Activated naive CD8-positive, alpha-beta T cell treated with anti-CD3 and anti-CD28 coated beads, Interleukin-2, amount 50 U/mL, for 16 hours (primary cell): ENCODE data around the gene EVL.
A peak's percentile ranks its signal among the peaks of the same experiment; 100 is the strongest.
"Not testable (repeated sequence)": the region's sequence is repeated elsewhere in the genome, so short reads cannot be mapped to it uniquely, and the experiment has no call there.

Experiments used
- DNase-seq: peaks from one replicate; pipeline ENCODE4 v3.0.0-alpha.2; 2020; ENCODE audit warnings: low read depth, low spot score

The EVL gene

DNA sequence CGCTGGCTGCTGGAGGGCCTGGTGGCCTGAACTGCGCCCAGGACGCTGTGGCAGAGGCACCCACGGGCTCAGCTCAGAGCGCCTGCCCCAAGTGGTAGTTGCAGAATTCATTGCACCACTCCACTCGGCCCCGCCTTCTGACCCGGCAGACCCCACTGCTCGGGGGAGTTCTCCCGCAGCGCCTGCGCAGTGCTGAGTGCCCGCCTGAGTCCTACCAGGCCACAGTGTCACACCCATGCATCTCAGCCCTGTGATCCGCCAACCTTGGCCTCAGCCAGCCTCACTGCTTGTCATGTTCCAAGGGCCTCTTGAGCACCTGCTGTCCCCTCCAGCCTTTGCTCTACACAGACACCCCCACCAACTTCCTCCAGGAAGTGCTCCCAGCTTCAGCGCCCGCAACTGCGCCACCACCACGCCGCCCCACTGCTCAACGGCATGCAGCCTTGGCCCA, 82.0 kb downstream of the EVL start:
- peak; percentile 46 for DNase-seq

DNA sequence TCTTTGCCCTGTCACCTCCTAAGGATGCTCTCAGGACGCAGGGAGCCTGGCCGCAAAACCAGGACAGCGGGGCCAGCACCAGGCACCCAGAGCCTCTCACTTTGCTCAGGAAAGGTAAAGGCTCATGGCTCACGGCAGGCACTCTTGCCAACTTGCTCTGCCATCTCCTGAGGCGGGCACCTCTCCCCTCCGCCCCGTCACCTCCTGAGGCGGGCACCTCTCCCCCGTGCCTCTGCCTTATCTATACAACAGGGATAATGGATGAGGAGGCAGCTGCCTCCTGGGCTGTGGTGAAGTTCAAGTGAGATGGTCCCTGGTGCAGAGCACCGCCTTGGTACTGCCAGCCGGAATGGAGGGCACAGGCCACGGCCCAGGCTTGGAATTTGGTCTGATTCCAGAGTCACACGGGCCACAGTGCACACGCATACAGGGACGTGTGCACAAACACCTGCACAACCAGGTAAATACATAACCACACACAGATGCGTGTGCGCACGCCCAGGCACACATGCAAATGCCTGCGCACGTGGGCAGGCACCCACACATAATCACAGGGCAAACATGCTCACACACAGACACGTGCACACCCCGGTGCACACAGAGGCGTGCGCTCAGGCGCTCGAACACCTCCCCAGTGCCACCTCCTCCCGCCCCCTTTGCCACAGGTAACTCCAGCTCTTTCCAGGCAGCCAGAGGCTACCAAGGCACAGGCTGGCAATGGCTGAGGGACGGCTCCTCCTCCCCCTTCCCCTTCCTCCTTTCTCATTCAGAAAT, 82.7 kb downstream of the EVL start:
- no peak for DNase-seq

DNA sequence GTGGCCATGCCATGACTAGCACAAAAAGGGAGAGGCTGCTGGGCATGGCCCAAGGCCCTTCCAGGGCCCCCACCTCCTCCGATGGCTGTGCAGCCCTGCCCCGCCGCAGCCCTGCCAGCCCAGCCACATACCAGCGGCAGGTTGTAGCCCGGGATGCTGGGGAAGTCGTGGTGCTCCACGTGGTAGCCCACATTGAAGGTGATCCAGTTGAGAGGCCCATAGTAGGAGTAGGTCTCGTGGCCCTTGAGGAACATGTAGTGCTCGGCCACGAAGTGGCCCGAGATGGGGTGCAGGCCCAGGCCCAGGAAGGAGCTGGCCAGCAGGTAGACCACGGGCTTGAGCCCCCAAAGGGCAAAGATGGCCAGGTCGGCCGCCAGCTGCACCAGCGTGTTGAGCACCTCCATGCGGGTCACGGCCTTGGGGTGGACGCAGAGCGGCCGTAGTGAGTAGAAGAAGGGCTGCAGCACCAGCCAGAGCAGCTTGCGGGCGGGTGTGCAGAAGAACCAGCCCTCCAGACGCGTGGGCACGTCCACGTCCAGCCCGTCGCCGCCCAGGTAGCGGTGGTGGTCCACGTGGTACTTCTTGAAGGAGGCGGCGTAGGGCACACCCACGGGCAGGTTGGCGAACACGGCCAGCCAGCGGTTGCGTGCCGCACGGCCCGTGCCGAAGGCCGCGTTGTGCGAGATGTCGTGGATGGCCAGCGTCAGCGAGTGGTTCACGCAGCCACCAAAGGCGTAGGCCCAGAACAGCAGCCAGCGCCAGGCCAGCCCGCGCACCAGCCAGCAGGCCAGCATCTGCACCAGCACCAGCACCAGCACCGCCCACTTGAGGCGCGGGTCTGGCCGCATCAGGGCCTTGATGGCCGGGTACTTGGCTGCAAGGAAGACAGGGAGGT, 83.9 kb downstream of the EVL start:
- no peak for DNase-seq

DNA sequence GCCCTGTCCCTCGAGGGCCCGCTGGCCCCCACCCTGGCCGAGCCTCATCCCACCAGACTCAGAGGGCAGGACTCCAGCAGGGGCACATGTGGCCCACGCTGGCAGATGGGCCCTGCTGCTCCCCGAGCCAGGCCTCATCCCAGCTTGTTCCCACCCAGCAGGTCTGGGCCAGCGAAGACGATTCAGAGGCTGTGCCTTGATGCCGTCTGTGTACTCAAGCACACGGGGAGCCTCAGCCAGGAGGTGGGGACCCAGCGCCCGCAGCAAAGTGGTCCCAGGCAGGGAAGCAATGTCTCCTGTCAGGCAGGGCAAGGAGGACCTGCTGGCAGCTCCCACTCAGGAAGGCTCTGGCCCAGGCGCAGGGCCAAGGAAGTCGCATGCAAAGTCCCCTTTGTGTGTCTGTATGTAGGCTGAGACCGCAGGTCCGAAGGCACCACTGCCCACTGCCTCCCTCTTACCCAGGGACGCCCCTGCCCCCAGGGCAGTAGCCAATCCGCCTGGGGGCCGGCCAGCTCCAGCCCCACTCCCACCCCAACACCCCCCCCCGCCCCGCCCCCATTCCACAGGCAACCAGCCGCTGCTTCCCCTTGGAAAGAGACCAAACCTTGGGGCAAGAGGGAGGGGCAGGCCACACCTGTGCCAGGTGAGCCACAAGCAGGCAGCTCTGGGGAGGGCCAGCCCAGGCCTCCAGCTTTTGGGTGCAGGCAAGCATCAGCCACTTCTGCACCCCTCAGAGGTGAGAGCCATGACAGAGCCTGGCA, 84.8 kb downstream of the EVL start:
- no peak for DNase-seq

DNA sequence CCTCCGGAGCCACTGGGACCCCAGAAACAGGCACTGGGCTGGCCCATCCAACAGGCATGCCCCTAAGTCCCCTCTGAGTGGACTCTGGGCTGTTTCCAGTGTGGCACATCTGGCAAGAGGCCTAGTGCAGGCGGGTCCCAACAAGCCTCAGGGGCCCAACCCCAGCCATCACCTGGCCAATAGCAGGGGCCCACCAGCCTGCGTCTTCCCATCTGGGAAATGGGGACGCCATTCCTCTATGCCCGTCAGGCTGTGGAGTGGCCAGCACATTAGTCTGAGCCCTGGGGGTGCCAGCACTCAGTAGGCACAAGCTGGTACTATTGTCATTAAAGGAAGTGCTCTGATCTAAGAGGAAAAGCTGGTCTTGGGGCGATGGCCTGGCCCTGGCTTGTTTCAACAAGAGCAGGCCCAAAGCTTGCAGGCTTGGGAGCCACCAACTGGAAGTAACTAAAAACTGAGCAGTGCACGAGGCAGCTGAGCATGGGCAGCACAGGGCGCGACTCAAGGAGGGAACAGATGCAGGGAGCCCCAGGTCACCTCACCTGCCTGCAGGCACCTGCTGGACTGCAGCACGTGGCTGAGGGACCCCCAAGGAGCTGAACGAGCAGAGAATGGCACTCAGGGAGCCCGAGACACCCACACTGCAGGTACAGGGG, 85.8 kb downstream of the EVL start:
- no peak for DNase-seq

DNA sequence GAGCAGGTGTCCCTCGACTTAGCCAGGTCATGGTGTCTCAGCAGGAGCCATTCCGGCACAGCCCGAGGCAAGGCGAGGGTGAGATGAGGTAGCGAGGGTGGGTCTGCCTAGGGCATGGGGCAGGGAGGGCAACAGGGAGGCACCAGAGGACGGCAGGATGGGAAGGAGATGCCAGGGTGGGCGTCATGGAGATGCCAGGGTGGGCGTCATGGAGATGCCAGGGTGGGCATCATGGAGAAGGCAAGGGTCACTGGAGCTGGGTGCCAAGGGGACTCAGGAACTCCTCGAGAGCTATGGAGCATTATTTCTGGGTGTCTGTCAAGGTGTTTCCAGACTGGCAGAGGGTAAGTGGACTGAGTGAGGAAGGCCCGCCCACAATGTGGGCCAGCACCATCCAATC, 86.9 kb downstream of the EVL start:
- DNase-seq, result no peak

DNA sequence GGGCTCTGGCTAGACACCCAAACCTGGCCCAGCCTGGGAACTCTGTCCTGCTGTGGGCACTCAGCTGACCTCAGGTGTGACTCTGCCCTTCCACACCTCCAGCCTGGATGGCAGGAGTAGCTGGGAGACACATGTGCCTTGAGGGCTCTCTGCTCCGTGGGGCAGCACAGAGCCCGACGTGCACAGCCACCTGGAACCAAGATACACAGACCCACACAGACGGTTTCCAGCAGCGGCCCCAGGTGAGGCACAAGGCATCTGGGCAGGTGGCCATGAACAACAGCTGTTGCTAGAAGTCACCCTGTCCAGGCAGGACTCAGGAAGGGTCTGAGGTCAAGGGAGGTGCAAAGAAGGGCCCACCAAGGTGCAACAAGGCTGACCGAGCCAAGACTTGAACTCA, 88.3 kb downstream of the EVL start:
- DNase-seq, result no peak

DNA sequence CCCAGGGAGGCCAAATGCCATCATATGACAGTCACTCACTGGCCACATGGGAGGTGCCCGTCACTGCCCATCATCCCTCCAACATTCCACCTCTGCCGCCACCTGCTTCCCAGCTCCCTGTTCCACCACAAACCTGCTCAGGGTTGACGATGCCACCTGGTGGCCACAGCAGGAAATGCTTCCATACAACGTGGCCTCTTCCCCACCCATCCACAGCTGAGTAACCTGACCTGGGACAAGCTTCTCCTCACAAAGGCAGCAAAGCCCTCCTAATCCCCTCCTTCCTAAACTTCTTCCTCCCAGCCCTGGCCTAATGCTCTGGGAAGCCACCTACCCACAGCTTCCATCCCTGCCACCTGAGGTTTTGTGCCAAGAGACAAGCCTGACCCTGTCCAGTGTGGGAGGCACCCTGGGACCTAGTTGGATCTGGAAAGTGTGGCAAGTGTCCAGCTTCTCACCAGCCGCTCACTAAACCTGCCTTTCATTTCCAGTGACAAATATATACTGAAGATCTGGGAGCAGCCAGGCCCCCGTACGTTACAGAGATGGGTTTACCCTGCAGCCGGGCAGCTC, 89.9 kb downstream of the EVL start:
- no peak for DNase-seq

DNA sequence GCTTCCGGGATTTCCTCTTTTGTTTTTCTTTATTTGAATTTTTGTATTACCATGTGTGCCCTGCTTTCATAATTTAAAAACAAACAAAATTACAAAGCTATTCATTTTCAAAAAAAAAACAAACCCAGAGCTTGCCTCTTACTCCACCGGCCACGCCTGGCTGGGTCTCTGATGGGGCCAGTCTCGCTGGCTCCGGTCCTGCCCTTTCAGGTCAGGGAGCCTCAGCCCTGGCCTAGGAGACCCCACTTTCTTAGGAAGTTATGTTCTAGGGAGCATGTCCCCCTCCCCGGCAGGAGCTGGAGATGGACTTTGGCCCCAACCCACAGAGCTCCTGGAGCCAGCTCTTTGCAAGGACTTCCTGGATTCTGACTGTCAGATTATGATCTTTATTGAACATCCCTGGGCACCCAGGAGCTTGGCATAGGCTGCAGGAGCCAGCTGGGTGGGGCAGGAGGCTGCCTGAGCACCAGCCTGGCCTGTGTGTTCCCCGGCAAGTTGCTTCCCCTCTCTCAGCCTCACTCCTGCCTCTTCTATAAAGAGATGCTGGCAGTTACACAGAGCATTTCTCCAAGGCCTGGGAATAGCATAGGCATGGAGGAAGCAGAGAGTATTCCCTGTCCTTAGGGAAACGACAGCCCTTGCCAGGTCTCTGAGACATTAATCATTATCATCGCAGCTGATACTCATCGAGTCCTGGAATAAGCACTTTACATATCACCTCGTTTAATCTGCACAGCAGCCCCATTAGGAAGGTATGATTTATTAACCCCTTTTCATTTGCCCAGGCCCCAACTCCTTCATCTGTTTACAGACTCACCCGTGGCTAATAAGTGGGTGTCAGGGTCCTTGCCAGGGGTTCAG, 90.8 kb downstream of the EVL start:
- DNase-seq, result no peak

DNA sequence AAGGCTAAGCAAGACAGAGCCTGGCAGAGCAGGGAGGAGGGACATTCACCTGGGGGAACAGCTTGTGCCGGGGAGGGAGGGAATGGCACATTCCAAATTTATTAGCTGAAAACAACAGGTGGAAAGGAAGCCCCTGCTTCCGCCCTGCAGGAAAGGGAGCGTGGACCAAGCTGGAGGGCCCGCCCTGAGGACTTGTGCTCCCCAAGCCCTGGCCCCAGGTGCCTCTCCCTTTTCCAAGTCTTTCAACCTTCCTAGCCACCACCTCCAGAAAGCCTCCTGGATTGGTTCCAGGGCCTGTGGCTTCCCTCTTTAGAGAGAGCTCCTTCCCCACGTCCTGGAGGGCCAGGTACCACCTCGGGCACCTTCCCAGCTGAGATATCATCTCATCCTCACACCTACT, 91.6 kb downstream of the EVL start:
- no peak for DNase-seq

DNA sequence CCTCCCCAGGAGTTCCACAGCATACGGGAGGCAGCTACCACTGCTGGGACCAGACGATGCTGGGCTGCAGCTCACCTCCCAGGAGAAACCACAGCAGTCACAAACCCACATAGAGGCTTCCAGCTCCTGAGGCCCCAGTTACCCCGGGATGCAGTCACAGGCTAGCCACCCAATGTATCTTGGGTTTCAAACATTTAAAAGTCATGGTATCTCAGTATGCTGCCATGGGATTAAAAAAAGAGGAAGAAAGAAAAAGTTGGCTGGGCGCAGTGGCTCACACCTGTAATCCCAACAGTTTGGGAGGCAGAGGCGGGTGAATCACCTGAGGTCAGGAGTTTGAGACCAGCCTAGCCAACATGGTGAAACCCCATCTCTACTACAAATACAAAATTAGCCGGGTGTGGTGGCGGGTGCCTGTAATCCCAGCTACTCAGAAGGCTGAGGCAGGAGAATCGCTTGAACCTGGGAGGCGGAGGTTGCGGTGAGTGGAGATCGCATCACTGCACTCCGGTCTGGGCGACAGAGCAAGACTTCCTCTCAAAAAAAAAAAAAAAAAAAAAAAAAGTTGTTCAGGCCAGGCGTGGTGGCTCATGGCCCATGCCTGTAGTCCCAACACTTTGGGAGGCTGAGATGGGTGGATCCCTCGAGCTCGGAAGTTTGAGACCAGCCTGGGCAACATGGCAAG, 92.5 kb downstream of the EVL start:
- DNase-seq, result not testable (repeated sequence)

DNA sequence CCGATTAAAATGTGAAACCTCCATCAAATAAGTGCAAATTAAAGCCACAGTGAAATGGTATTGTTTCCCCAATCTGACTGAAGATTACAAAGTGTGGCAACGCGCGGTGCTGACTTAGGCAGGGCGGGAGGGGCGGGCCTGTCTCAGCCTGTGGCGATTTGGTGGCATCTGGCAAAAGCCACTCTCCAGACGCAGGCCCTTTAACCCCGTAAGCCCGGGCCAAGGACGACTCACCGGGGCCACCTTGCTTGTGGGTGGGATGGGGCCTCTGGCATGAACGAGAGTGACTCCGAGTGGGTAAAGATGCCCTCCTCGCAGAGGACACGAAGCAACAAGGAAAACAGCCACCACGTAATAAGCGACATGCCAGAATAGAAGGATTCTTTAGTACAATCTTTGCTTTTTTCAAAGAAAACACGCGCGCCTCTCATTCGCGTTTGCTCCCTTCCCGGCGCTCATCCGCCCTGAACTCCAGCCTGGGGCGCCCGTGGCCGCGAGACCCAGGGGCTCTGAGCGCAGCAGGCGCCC, 93.4 kb downstream of the EVL start:
- DNase-seq, result no peak

DNA sequence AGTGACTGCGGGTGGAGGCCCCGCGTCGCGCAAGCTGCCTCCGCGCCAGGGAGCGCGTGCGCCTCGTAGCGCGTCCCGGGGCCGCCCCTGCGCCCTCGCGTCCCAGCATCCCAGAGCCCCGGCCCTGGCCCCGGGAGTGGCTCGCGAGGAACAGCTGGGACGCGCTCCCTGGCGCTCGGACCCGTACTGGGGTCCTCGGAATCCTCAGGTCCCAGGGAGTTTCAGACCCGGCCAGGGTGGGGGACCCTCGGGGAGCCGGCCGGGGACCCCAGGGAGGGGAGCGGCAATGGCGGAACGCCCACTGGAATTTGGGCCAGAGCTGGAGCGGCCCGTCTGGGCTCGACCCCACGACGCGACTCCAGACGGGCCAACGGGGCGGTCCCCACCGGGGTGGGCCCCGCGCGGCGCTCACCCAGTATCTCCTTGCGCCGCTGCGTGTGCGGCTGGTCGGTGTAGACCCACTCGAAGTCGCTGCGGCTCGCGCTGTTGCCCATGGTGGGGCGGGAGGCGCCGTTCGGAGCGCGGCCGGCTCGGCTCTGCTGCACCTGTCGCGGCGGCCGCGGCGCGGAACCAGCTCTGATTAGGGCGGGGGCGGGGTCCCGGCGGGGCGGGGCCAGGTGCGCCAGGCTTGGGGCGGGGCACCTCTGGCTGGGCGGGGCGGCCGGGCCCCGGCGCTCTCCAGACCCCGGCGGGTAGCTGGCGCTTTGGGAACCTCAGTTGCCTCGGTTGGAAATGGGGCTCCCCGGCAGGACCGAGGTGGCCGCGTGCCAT, 94.1 kb downstream of the EVL start, which contains the start of gene DEGS2:
Gene DEGS2 (minus strand): TSS at position 552 of the 771 bp plus-strand sequence. CDS start 58 bp downstream, at position 494.
- DNase-seq, result peak; percentile 36

DNA sequence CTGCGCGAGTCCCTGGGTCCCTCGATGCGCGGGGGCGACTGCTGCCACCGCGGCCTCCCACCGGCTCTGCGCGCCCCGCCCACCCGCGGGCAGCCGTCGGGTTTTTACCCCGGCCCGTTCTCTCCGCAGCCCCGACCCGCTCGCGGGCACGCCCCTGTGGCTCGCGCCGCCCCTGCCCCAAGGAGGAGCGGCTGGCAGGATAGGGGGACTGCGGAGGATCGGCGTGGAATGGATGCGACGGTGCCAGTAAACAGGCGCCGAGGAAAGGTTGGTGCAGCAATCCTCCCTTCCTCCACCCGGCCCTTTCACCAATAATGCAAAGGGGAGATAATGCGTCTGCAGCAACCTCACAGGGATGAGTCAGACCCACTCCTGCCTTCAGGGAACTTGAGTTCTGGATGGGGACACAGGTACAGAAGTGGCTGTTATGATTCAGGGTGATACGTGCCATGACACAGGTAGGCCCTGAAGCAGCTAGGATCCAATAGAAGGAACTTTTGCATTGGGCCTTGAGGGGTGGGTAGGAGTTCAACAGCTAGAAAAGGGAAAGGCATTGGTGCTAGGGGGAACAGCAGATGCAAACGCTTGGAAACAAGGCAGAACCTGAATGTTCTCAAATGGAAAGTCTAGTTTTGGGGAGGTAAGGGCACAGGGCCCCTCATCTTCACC, 94.8 kb downstream of the EVL start:
- DNase-seq, result no peak

DNA sequence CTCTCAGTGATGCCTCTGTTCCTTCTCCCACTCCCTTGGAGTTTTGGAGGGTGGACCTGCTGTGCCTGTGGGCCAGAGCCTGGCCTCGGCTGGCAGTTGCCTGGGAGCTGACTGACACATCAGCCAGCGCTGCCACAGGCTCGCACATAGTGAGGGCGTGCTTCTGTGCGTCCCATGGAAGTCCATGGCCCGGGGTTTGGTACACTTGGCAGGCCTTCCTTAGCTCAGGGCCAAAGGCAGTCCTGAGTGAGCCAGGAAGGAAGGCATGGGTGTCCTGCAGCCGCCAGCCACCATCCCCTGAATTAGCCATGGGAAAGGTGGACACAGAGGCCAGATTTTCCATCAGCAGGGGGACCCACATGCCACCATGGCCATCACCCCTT, 95.3 kb downstream of the EVL start:
- DNase-seq, result no peak

DNA sequence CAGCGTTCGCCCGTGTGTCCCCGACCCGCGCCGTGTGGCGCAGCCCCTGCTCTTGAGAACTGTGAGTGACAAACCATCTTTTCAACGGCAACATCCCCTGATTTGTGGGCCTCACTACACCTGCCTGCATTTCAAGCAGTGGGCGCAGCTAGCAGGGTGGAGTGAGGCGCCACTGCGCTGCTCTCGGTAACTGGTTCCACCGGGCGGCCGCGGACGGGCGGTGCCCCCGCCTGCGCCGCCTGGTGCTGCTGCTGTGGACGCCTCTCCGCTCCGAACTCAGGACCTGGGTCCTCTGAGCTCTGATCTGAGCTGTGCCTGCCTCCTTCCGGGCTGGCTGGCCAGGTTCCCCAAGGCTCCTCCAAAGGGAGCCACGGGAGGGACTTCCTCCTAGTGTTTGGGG, 100.2 kb downstream of the EVL start:
- no peak for DNase-seq

DNA sequence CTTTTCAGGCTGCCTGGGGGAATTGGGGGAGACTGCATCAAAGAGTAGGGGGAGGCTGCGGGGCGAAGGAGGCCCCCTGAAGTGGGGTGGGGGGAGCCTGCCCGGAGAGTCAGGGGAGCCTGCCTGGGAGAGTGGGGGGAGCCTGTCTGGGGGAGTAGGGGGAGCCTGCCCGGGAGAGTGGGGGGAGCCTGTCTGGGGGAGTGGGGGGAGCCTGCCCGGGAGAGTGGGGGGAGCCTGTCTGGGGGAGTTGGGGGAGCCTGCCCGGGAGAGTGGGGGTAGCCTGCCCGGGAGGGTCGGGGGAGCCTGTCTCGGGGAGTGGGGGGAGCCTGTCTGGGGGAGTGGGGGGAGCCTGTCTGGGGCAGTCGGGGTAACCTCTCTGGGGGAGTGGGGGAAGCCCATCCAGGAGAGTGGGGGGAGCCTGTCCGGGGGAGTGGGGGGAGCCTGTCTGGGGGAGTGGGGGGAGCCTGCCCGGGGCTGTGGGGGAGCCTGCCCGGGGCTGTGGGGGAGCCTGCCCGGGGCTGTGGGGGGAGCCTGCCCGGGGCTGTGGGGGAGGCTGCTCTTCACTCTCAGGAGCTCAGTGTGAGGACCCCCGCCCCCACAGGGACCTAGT, 100.7 kb downstream of the EVL start:
- DNase-seq, result no peak

DNA sequence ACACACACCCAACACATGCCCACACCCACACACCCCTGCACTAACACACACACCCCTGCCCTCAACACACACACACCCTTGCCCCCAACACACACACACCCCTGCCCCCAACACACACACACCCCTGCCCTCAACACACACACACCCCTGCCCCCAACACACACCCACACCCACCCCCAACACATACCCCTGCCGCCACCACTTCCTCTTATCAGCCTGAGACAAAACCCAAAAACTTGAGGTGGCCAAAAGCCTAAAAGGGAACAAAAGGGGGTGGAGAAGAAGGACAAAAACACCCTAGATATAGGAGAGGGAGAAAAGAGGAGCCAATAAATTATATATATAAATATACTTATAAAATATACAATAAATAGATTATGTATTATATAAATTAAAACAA, 103.3 kb downstream of the EVL start:
- no peak for DNase-seq
